ENCODE measurements around the gene NR6A1.

NR6A1 gene

GRCh38 chr9:124709292-124709690 is 61.8 kb downstream of the NR6A1 start:
- Histone ChIP-seq H3K4me3 (ENCODE audit: low read length) (no peak overlapping the region), H3K9ac (ENCODE audit: low read length) (no peak overlapping the region), H3K27ac (ENCODE audit: low read length) (no peak overlapping the region), H3K27me3 (ENCODE audit: control insufficient read depth, insufficient read depth, low read length) (no peaks in the 10 kb centered on the region), H3K4me1 (ENCODE audit: control insufficient read depth, low read depth, low read length) (peaks cover 12% of the 10 kb centered on the region), H3K9me3 (ENCODE audit: control insufficient read depth, low read depth, low read length) (no peaks in the 10 kb centered on the region), H3K36me3 (ENCODE audit: control insufficient read depth, low read depth, low read length) (peaks cover 5% of the 10 kb centered on the region)

GRCh38 chr9:124708633-124709291 is 62.3 kb downstream of the NR6A1 start:
- Histone ChIP-seq H3K4me3 (ENCODE audit: low read length) (no peak overlapping the region), H3K27ac (ENCODE audit: low read length) (no peak overlapping the region), H3K9me3 (ENCODE audit: control insufficient read depth, low read depth, low read length) (no peaks in the 10 kb centered on the region), H3K36me3 (ENCODE audit: control insufficient read depth, low read depth, low read length) (peaks cover 5% of the 10 kb centered on the region), H3K9ac (ENCODE audit: low read length) (no peak overlapping the region), H3K27me3 (ENCODE audit: control insufficient read depth, insufficient read depth, low read length) (no peaks in the 10 kb centered on the region), H3K4me1 (ENCODE audit: control insufficient read depth, low read depth, low read length) (peaks cover 12% of the 10 kb centered on the region)

- Histone ChIP-seq H3K27ac (ENCODE audit: low read length) (no peak overlapping the region), H3K9me3 (ENCODE audit: control insufficient read depth, low read depth, low read length) (no peaks in the 10 kb centered on the region), H3K4me3 (ENCODE audit: low read length) (no peak overlapping the region), H3K27me3 (ENCODE audit: control insufficient read depth, insufficient read depth, low read length) (no peaks in the 10 kb centered on the region), H3K4me1 (ENCODE audit: control insufficient read depth, low read depth, low read length) (peaks cover 12% of the 10 kb centered on the region), H3K9ac (ENCODE audit: low read length) (no peak overlapping the region), H3K36me3 (ENCODE audit: control insufficient read depth, low read depth, low read length) (peaks cover 5% of the 10 kb centered on the region)
Measured at GRCh38 chr9:124708074-124708473, 63.0 kb downstream of the NR6A1 start.

- no peaks in the 10 kb centered on the region for H3K27me3 ChIP-seq (ENCODE audit: control insufficient read depth, insufficient read depth, low read length)
- H3K9me3 ChIP-seq (ENCODE audit: control insufficient read depth, low read depth, low read length): no peaks in the 10 kb centered on the region
- peaks cover 12% of the 10 kb centered on the region for H3K4me1 ChIP-seq (ENCODE audit: control insufficient read depth, low read depth, low read length)
- H3K9ac ChIP-seq (ENCODE audit: low read length): no peak overlapping the region
- no peak overlapping the region for H3K4me3 ChIP-seq (ENCODE audit: low read length)
- peaks cover 5% of the 10 kb centered on the region for H3K36me3 ChIP-seq (ENCODE audit: control insufficient read depth, low read depth, low read length)
- H3K27ac ChIP-seq (ENCODE audit: low read length): no peak overlapping the region
Measured at GRCh38 chr9:124707666-124708065, 63.4 kb downstream of the NR6A1 start.

- H3K4me3 ChIP-seq (ENCODE audit: low read length): no peak overlapping the region
- no peak overlapping the region for H3K27ac ChIP-seq (ENCODE audit: low read length)
- H3K9me3 ChIP-seq (ENCODE audit: control insufficient read depth, low read depth, low read length): no peaks in the 10 kb centered on the region
- H3K36me3 ChIP-seq (ENCODE audit: control insufficient read depth, low read depth, low read length): peaks cover 5% of the 10 kb centered on the region
- peaks cover 12% of the 10 kb centered on the region for H3K4me1 ChIP-seq (ENCODE audit: control insufficient read depth, low read depth, low read length)
- H3K27me3 ChIP-seq (ENCODE audit: control insufficient read depth, insufficient read depth, low read length): no peaks in the 10 kb centered on the region
- no peak overlapping the region for H3K9ac ChIP-seq (ENCODE audit: low read length)
Measured at GRCh38 chr9:124706685-124707084, 64.4 kb downstream of the NR6A1 start.

- no peak overlapping the region for H3K4me3 ChIP-seq (ENCODE audit: low read length)
- no peaks in the 10 kb centered on the region for H3K36me3 ChIP-seq (ENCODE audit: control insufficient read depth, low read depth, low read length)
- no peaks in the 10 kb centered on the region for H3K27me3 ChIP-seq (ENCODE audit: control insufficient read depth, insufficient read depth, low read length)
- H3K9me3 ChIP-seq (ENCODE audit: control insufficient read depth, low read depth, low read length): no peaks in the 10 kb centered on the region
- peaks cover 31% of the 10 kb centered on the region for H3K4me1 ChIP-seq (ENCODE audit: control insufficient read depth, low read depth, low read length)
- no peak overlapping the region for H3K27ac ChIP-seq (ENCODE audit: low read length)
- H3K9ac ChIP-seq (ENCODE audit: low read length): no peak overlapping the region
Measured at GRCh38 chr9:124699575-124699974, 71.5 kb downstream of the NR6A1 start.

GRCh38 chr9:124698265-124698664 is 72.8 kb downstream of the NR6A1 start:
- Histone ChIP-seq H3K9ac (ENCODE audit: low read length) (no peak overlapping the region), H3K9me3 (ENCODE audit: control insufficient read depth, low read depth, low read length) (no peaks in the 10 kb centered on the region), H3K27ac (ENCODE audit: low read length) (no peak overlapping the region), H3K27me3 (ENCODE audit: control insufficient read depth, insufficient read depth, low read length) (no peaks in the 10 kb centered on the region), H3K36me3 (ENCODE audit: control insufficient read depth, low read depth, low read length) (no peaks in the 10 kb centered on the region), H3K4me3 (ENCODE audit: low read length) (no peak overlapping the region), H3K4me1 (ENCODE audit: control insufficient read depth, low read depth, low read length) (peaks cover 37% of the 10 kb centered on the region)

GRCh38 chr9:124697326-124698200 is 73.5 kb downstream of the NR6A1 start:
- H3K27me3 ChIP-seq (ENCODE audit: control insufficient read depth, insufficient read depth, low read length): no peaks in the 10 kb centered on the region
- H3K9me3 ChIP-seq (ENCODE audit: control insufficient read depth, low read depth, low read length): no peaks in the 10 kb centered on the region
- H3K4me3 ChIP-seq (ENCODE audit: low read length): no peak overlapping the region
- no peak overlapping the region for H3K27ac ChIP-seq (ENCODE audit: low read length)
- no peaks in the 10 kb centered on the region for H3K36me3 ChIP-seq (ENCODE audit: control insufficient read depth, low read depth, low read length)
- no peak overlapping the region for H3K9ac ChIP-seq (ENCODE audit: low read length)
- peaks cover 39% of the 10 kb centered on the region for H3K4me1 ChIP-seq (ENCODE audit: control insufficient read depth, low read depth, low read length)

- Histone ChIP-seq H3K27ac (ENCODE audit: low read length) (no peak overlapping the region), H3K9ac (ENCODE audit: low read length) (no peak overlapping the region), H3K9me3 (ENCODE audit: control insufficient read depth, low read depth, low read length) (no peaks in the 10 kb centered on the region), H3K36me3 (ENCODE audit: control insufficient read depth, low read depth, low read length) (no peaks in the 10 kb centered on the region), H3K4me1 (ENCODE audit: control insufficient read depth, low read depth, low read length) (peaks cover 39% of the 10 kb centered on the region), H3K4me3 (ENCODE audit: low read length) (no peak overlapping the region), H3K27me3 (ENCODE audit: control insufficient read depth, insufficient read depth, low read length) (no peaks in the 10 kb centered on the region)
Measured at GRCh38 chr9:124696101-124696500, 75.0 kb downstream of the NR6A1 start.

GRCh38 chr9:124695280-124695890 is 75.7 kb downstream of the NR6A1 start:
- no peak overlapping the region for H3K4me3 ChIP-seq (ENCODE audit: low read length)
- H3K9me3 ChIP-seq (ENCODE audit: control insufficient read depth, low read depth, low read length): no peaks in the 10 kb centered on the region
- H3K27ac ChIP-seq (ENCODE audit: low read length): no peak overlapping the region
- H3K9ac ChIP-seq (ENCODE audit: low read length): no peak overlapping the region
- no peaks in the 10 kb centered on the region for H3K36me3 ChIP-seq (ENCODE audit: control insufficient read depth, low read depth, low read length)
- H3K4me1 ChIP-seq (ENCODE audit: control insufficient read depth, low read depth, low read length): peaks cover 39% of the 10 kb centered on the region
- no peaks in the 10 kb centered on the region for H3K27me3 ChIP-seq (ENCODE audit: control insufficient read depth, insufficient read depth, low read length)

GRCh38 chr9:124694414-124695279 is 76.5 kb downstream of the NR6A1 start:
- peaks cover 39% of the 10 kb centered on the region for H3K4me1 ChIP-seq (ENCODE audit: control insufficient read depth, low read depth, low read length)
- H3K36me3 ChIP-seq (ENCODE audit: control insufficient read depth, low read depth, low read length): no peaks in the 10 kb centered on the region
- H3K4me3 ChIP-seq (ENCODE audit: low read length): no peak overlapping the region
- H3K27ac ChIP-seq (ENCODE audit: low read length): no peak overlapping the region
- H3K27me3 ChIP-seq (ENCODE audit: control insufficient read depth, insufficient read depth, low read length): no peaks in the 10 kb centered on the region
- no peak overlapping the region for H3K9ac ChIP-seq (ENCODE audit: low read length)
- H3K9me3 ChIP-seq (ENCODE audit: control insufficient read depth, low read depth, low read length): no peaks in the 10 kb centered on the region

All from iPS-18a (cell line).